ENCODE data around the gene CPM. TPM values are rescaled to one million over a fixed set of nuclear protein-coding genes. Genes with fewer than 3 reads are reported as not detected.
A peak's percentile ranks its signal among the peaks of the same experiment; 100 is the strongest.
"Not testable (repeated sequence)": the region's sequence is repeated elsewhere in the genome, so short reads cannot be mapped to it uniquely, and the experiment has no call there.

Gene CPM
- total RNA-seq, 1 experiment from 2014 or later = 0.89 TPM

DNA sequence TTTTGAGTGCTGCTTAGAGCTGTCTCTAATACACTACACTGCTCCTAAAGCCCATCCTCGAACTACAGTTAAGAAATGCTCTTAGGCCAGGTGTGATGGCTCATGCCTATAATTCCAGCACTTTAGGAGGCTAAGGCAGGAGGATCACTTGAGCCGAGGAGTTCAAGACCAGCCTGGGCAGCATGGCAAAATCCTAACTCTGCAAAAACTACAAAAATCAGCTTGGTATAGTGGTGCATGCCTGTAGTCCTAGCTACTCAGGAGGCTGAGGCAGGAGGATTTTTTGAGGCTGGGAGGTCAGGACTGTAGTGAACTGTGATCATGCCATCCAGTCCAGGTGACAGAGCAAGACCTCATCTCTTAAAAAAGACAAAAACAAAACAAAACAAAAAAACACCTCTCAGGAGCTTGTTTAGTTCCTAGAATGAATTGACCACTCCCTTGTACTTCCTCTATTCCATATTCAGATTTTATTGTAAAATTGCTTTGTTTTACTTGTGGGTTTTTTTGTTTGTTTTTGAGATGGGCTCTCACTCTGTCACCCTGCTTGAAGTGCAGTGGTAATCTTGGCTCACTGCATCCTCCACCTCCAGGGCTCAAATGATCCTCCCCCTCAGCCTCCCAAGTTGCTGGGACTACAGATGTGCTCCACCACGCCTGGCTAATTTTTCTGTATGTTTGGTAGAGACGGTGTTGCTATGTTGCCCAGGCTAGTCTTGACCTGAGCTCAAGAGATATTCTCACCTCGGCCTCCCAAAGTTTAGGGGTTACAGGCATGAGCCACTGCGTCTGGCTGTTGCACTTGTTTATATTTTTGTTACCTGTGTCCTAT lies 111.4 kb downstream of the CPM start:
- TF ChIP-seq, protein P1, sequence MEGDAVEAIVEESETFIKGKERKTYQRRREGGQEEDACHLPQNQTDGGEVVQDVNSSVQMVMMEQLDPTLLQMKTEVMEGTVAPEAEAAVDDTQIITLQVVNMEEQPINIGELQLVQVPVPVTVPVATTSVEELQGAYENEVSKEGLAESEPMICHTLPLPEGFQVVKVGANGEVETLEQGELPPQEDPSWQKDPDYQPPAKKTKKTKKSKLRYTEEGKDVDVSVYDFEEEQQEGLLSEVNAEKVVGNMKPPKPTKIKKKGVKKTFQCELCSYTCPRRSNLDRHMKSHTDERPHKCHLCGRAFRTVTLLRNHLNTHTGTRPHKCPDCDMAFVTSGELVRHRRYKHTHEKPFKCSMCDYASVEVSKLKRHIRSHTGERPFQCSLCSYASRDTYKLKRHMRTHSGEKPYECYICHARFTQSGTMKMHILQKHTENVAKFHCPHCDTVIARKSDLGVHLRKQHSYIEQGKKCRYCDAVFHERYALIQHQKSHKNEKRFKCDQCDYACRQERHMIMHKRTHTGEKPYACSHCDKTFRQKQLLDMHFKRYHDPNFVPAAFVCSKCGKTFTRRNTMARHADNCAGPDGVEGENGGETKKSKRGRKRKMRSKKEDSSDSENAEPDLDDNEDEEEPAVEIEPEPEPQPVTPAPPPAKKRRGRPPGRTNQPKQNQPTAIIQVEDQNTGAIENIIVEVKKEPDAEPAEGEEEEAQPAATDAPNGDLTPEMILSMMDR (IDR thresholded peaks at IDR 0.05; ENCODE audit: unreplicated experiment) = no peak
- Mint-ChIP-seq H3K9me3 (ENCODE audit: unreplicated experiment) (no peaks in the 10 kb centered on the region), H3K27ac (ENCODE audit: low read depth, unreplicated experiment) (no peak overlapping the region), H3K36me3 (ENCODE audit: insufficient read depth, unreplicated experiment) (peaks cover 100% of the 10 kb centered on the region), H3K4me3 (ENCODE audit: unreplicated experiment) (peak overlapping the region; percentile 33), H3K27me3 (ENCODE audit: insufficient read depth, unreplicated experiment) (no peaks in the 10 kb centered on the region), H3K4me1 (ENCODE audit: insufficient read depth, unreplicated experiment) (peaks cover 19% of the 10 kb centered on the region)
- BruUV-seq (replicated peaks) = no TSS peak
- intact Hi-C loops (cut with micrococcal nuclease) = loop anchor here (5.0 kb wide), 1 partner anchor 74 kb away; the partner anchor contains the start of gene SLC35E3
- CTCF ChIA-PET = interaction anchor here (0.9 to 3.6 kb wide), 3 partner anchors 9 to 35 kb away, joined by 3 to 28 read pairs (median 4); no protein-coding TSS in a partner anchor
- POLR2A ChIA-PET = interaction anchor here (0.7 to 7.3 kb wide), 6 partner anchors 9 to 108 kb away, joined by 3 to 62 read pairs (median 8); partner anchors contain the start of gene MDM2
- no peak for DNase-seq (ENCODE audit: unreplicated experiment)

DNA sequence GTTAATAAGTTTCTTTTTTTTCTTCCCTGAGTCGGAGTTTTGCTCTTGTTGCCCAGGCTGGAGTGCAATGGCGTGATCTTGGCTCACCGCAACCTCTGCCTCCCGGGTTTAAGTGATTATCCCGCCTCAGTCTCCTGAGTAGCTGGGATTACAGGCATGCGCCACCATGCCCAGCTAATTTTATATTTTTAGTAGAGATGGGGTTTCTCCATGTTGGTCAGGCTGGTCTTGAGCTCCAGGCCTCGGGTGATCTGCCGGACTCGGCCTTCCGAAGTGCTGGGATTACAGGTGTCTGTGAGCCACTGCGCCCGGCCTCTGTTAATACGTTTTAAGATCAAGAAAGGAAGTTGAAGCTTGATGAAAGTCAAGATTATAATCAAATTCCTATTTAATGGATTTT lies 113.5 kb downstream of the CPM start:
- H3K27me3 Mint-ChIP-seq (ENCODE audit: insufficient read depth, unreplicated experiment); H3K9me3 Mint-ChIP-seq (ENCODE audit: unreplicated experiment); H3K27ac Mint-ChIP-seq (ENCODE audit: low read depth, unreplicated experiment); DNase-seq (ENCODE audit: unreplicated experiment); intact Hi-C loops (cut with micrococcal nuclease); BruUV-seq (replicated peaks): not testable (repeated sequence)
- Mint-ChIP-seq H3K36me3 (ENCODE audit: insufficient read depth, unreplicated experiment) (peaks cover 100% of the 10 kb centered on the region), H3K4me1 (ENCODE audit: insufficient read depth, unreplicated experiment) (peaks cover 19% of the 10 kb centered on the region), H3K4me3 (ENCODE audit: unreplicated experiment) (peak overlapping the region; percentile 19)
- CTCF ChIA-PET = interaction anchor here (0.6 to 3.6 kb wide), 3 partner anchors 10 to 202 kb away, joined by 4 to 28 read pairs (median 7); no protein-coding TSS in a partner anchor
- POLR2A ChIA-PET = interaction anchor here (0.7 to 7.3 kb wide), 6 partner anchors 8 to 83 kb away, joined by 3 to 62 read pairs (median 8); partner anchors contain the start of gene MDM2

DNA sequence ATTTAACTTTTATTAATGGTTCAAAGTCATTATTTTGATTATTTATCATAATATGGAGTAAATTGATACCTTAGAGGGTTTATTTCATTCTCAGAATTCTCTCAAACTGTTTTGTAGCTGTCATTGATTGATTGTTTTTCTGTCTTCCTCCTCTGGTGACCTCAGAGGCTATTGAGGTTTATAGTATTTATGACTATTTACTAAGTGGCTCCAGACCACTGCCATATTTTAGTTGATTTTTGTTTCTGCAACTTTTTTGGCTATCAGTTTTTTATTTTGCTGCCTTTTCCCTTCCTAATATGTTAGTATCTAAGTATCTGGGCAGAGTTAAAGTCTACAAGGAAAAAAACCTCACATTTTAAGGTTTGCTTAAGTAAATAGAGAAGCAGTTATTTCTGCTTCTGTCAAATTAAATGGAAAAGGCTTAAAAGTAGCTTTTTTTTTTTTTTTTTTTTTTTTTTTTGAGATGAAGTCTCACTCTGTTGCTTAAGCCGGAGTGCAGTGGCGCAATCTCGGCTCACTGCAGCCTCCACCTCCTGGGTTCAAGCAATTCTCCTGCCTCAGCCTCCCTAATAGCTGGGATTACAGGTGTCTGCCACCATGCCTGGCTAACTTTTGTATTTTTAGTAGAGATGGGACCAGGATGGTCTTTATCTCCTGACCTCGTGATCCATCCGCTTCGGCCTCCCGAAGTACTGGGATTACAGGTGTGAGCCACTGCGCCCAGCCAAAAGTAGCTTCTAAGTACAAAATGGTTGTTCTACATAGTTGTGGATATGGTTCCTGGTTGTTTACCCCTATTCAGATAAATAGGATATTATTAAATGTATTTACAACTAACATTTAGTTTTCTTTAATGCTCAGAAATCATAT lies 116.8 kb downstream of the CPM start:
- CTCF ChIA-PET = interaction anchor here (0.6 to 2.2 kb wide), 4 partner anchors 11 to 41 kb away, joined by 3 to 16 read pairs (median 4); no protein-coding TSS in a partner anchor
- no TSS peak for BruUV-seq (replicated peaks)

More for the DNA sequence above, 116.8 kb downstream of the CPM start:
- peaks cover 100% of the 10 kb centered on the region for H3K36me3 Mint-ChIP-seq (ENCODE audit: insufficient read depth, unreplicated experiment)
- H3K27me3 Mint-ChIP-seq (ENCODE audit: insufficient read depth, unreplicated experiment) = no peaks in the 10 kb centered on the region
- no peaks in the 10 kb centered on the region for H3K9me3 Mint-ChIP-seq (ENCODE audit: unreplicated experiment)
- peaks cover 14% of the 10 kb centered on the region for H3K4me1 Mint-ChIP-seq (ENCODE audit: insufficient read depth, unreplicated experiment)
- peak overlapping the region; percentile 90 for H3K4me3 Mint-ChIP-seq (ENCODE audit: unreplicated experiment)
- TF ChIP-seq, protein P1 (IDR thresholded peaks at IDR 0.05; ENCODE audit: unreplicated experiment) = no peak
- DNase-seq (ENCODE audit: unreplicated experiment) = no peak
- intact Hi-C loops (cut with micrococcal nuclease) = no loop called here
- POLR2A ChIA-PET = interaction anchor here (0.6 to 7.3 kb wide), 8 partner anchors 8 to 38 kb away, joined by 3 to 62 read pairs (median 3); partner anchors contain the start of gene MDM2
- H3K27ac Mint-ChIP-seq (ENCODE audit: low read depth, unreplicated experiment) = no peak overlapping the region
